H1 (cell line): ENCODE measurements around the gene SPG7. TPM values are rescaled to one million over a fixed set of nuclear protein-coding genes. Genes with fewer than 3 reads are reported as not detected.

Experiments
- CTCF ChIA-PET: fragments of 300-600 bp; sonication (Branson Sonifier 250); formaldehyde crosslinking; loops from one replicate; lab custom pipeline; 2021; ENCODE audit not compliant: partially characterized antibody; lab: Charles Lee
- POLR2A ChIA-PET: fragments of 300-600 bp; sonication (Branson Sonifier 250); formaldehyde crosslinking; loops from one replicate; lab custom pipeline; 2021; ENCODE audit warnings: inconsistent platforms; ENCODE audit not compliant: partially characterized antibody; lab: Charles Lee
- DNase-seq, 2 experiments: peaks; one replicate each; pipeline versions ENCODE4 v3.0.0 to v3.0.0-alpha.2; 2010 to 2022; ENCODE audit warnings: low spot score in 2 of 2, low read depth in 1 of 2, mixed read lengths in 1 of 2
- FAIRE-seq: peaks from 2 replicates; lab custom pipeline; 2011; peaks lifted over from hg19 to GRCh38; lab: Jason Lieb, UNC
- H2AFZ ChIP-seq: 2 replicates; pipeline ENCODE4 v1.8.1; 2012; ENCODE audit warnings: low read length, inconsistent platforms
- H2AK5ac ChIP-seq: 2 replicates; pipeline ENCODE4 v1.6.1; 2013; ENCODE audit warnings: low read depth, low read length
- H2BK120ac ChIP-seq: replicated peaks from 2 replicates; pipeline ENCODE3; 2013; ENCODE audit warnings: low read depth, low read length, inconsistent platforms
- H2BK12ac ChIP-seq: 2 replicates; pipeline ENCODE4 v1.6.1; 2013; ENCODE audit warnings: low read depth, low read length
- H2BK15ac ChIP-seq: 2 replicates; pipeline ENCODE4 v1.6.1; 2013; ENCODE audit warnings: low read length
- H2BK20ac ChIP-seq: 2 replicates; pipeline ENCODE4 v1.6.1; 2013; ENCODE audit warnings: low read length
- H2BK5ac ChIP-seq: 2 replicates; pipeline ENCODE4 v1.6.1; 2013; ENCODE audit warnings: low read depth, low read length
- H3K14ac ChIP-seq: 2 replicates; pipeline ENCODE4 v1.6.1; 2013; ENCODE audit warnings: inconsistent platforms; ENCODE audit not compliant: insufficient read length
- H3K18ac ChIP-seq: 2 replicates; pipeline ENCODE4 v1.6.1; 2013; ENCODE audit warnings: low read length; ENCODE audit errors: extremely low read depth
- H3K23ac ChIP-seq: 2 replicates; pipeline ENCODE4 v1.6.1; 2013; ENCODE audit warnings: inconsistent platforms; ENCODE audit not compliant: insufficient read length
- H3K23me2 ChIP-seq: 2 replicates; pipeline ENCODE4 v1.6.1; 2013; ENCODE audit warnings: low read depth, low read length
- H3K27ac ChIP-seq: 2 replicates; pipeline ENCODE4 v1.6.1; 2011; ENCODE audit warnings: low read depth, low read length, inconsistent platforms
- H3K27me3 ChIP-seq, 4 experiments: replicated peaks in 1 of 4; 1 replicate in 1 of 4; 2 replicates in 3 of 4; pipeline versions ENCODE4 v1.6.1 to v1.8.1; 2011 to 2013; ENCODE audit warnings: low read length in 3 of 4, mild to moderate bottlenecking in 3 of 4, inconsistent platforms in 2 of 4, mixed read lengths in 2 of 4, moderate library complexity in 1 of 4; ENCODE audit not compliant: control insufficient read depth in 3 of 4, insufficient read depth in 3 of 4; ENCODE audit errors: extremely low read depth in 1 of 4
- H3K36me3 ChIP-seq, 4 experiments: 2 replicates each; pipeline versions ENCODE4 v1.6.1 to v1.8.1; 2011 to 2013; ENCODE audit warnings: mild to moderate bottlenecking in 4 of 4, low read length in 3 of 4, moderate library complexity in 2 of 4, control low read depth in 1 of 4, inconsistent platforms in 1 of 4; ENCODE audit not compliant: insufficient read depth in 4 of 4, control insufficient read depth in 2 of 4
- H3K4ac ChIP-seq: replicated peaks from 2 replicates; pipeline ENCODE3; 2013; ENCODE audit warnings: low read length, low read depth, mixed read lengths, inconsistent platforms; ENCODE audit not compliant: insufficient read length
- H3K4me1 ChIP-seq, 4 experiments: replicated peaks in 1 of 4; 1 replicate in 1 of 4; 2 replicates in 3 of 4; pipeline versions ENCODE4 v1.6.1 to v1.8.1; 2011 to 2013; ENCODE audit warnings: low read length in 3 of 4, inconsistent platforms in 2 of 4, mixed read lengths in 1 of 4; ENCODE audit not compliant: insufficient read depth in 4 of 4, control insufficient read depth in 3 of 4
- H3K4me2 ChIP-seq, 2 experiments: 2 replicates each; pipeline versions ENCODE4 v1.6.1 to v1.8.1; 2011 to 2013; ENCODE audit warnings: low read depth in 2 of 2, low read length in 2 of 2, control low read depth in 1 of 2, inconsistent platforms in 1 of 2, mild to moderate bottlenecking in 1 of 2; ENCODE audit not compliant: insufficient read depth in 1 of 2
- H3K4me3 ChIP-seq, 4 experiments: fragments of 200-600, 300-600 bp in 1 of 4; sonication (generic), shearing (Covaris generic), sonication (Bioruptor Twin) in 1 of 4; 2 replicates each; pipeline versions ENCODE4 v1.5.1 to v1.8.1; 2011 to 2016; ENCODE audit warnings: low read length in 4 of 4, low read depth in 3 of 4, control low read depth in 2 of 4, inconsistent platforms in 2 of 4, mild to moderate bottlenecking in 2 of 4, mixed read lengths in 1 of 4, moderate library complexity in 1 of 4; ENCODE audit not compliant: insufficient read depth in 2 of 4; ENCODE audit errors: extremely low read depth in 1 of 4
- H3K56ac ChIP-seq: replicated peaks from 2 replicates; pipeline ENCODE3; 2013; ENCODE audit warnings: low read depth, mild to moderate bottlenecking, mixed read lengths, low read length, inconsistent platforms; ENCODE audit not compliant: insufficient read length
- H3K79me1 ChIP-seq: 2 replicates; pipeline ENCODE4 v1.6.1; 2013; ENCODE audit warnings: low read depth, low read length, control low read depth
- H3K79me2 ChIP-seq, 2 experiments: 2 replicates each; pipeline versions ENCODE4 v1.6.1 to v1.8.1; 2012 to 2013; ENCODE audit warnings: low read length in 2 of 2, mild to moderate bottlenecking in 2 of 2, inconsistent platforms in 1 of 2; ENCODE audit not compliant: insufficient read depth in 2 of 2, control insufficient read depth in 1 of 2
- H3K9ac ChIP-seq, 4 experiments: replicated peaks in 1 of 4; 1 replicate in 1 of 4; 2 replicates in 3 of 4; pipeline versions ENCODE4 v1.6.1 to v1.8.1; 2011 to 2013; ENCODE audit warnings: low read depth in 3 of 4, low read length in 3 of 4, control low read depth in 2 of 4, mild to moderate bottlenecking in 2 of 4, moderate library complexity in 2 of 4, inconsistent platforms in 1 of 4; ENCODE audit errors: extremely low read depth in 1 of 4
- H3K9me3 ChIP-seq, 2 experiments: 2 replicates each; pipeline versions ENCODE4 v1.6.1 to v1.8.1; 2012 to 2013; ENCODE audit warnings: mild to moderate bottlenecking in 2 of 2, moderate library complexity in 2 of 2, control low read depth in 1 of 2, inconsistent platforms in 1 of 2, low read depth in 1 of 2, low read length in 1 of 2, mixed read lengths in 1 of 2; ENCODE audit not compliant: insufficient read depth in 2 of 2
- H4K20me1 ChIP-seq, 2 experiments: replicated peaks in 1 of 2; 2 replicates each; pipeline versions ENCODE3 to v1.8.1; 2011 to 2013; ENCODE audit warnings: inconsistent platforms in 2 of 2, low read length in 2 of 2, mild to moderate bottlenecking in 1 of 2; ENCODE audit not compliant: insufficient read depth in 2 of 2, control insufficient read depth in 1 of 2
- H4K5ac ChIP-seq: 2 replicates; pipeline ENCODE4 v1.6.1; 2013; ENCODE audit warnings: low read length, low read depth, mixed read lengths, inconsistent platforms; ENCODE audit not compliant: insufficient read length
- H4K8ac ChIP-seq: 2 replicates; pipeline ENCODE4 v1.8.0; 2013; ENCODE audit warnings: mild to moderate bottlenecking, moderate library complexity, low read length, inconsistent platforms; ENCODE audit not compliant: insufficient read depth; ENCODE audit errors: extremely low read depth
- H4K91ac ChIP-seq: replicated peaks from 2 replicates; pipeline ENCODE3; 2013; ENCODE audit warnings: low read length, mixed read lengths, inconsistent platforms; ENCODE audit not compliant: insufficient read length
- GABPA ChIP-seq: IDR thresholded peaks from 2 replicates; pipeline ENCODE4 v1.6.1; 2011; ENCODE audit warnings: mild to moderate bottlenecking, low read length, moderate library complexity, borderline replicate concordance; ENCODE audit not compliant: insufficient read depth
- RFX5 ChIP-seq: IDR thresholded peaks from 2 replicates; pipeline ENCODE4 v1.6.1; 2011; ENCODE audit warnings: low read depth, low read length, improper control_type of control experiment, borderline replicate concordance
- WGBS, 2 experiments: shearing (Covaris generic) in 1 of 2; methylation state at CpG; one replicate each; pipeline versions ENCODE4 v1.1.6 to v1.1.7; 2013 to 2015; ENCODE audit warnings: low lambda C conversion rate in 2 of 2, mixed read lengths in 2 of 2, inconsistent platforms in 1 of 2, low coverage in 1 of 2, missing lambda C conversion rate in 1 of 2; ENCODE audit not compliant: insufficient replicate concordance in 2 of 2, insufficient coverage in 1 of 2, insufficient read length in 1 of 2; ENCODE audit errors: extremely low coverage in 1 of 2, missing lambda C conversion rate in 1 of 2; 5-methylcytosine and 5-hydroxymethylcytosine counted together
- polyA plus RNA-seq, 7 experiments: library from polyadenylated mRNA; depleted of rRNA in 3 of 7; stranded (reverse) in 5 of 7; unstranded in 2 of 7; fragments of >200 nt in 5 of 7; fragments of 200-250 nt in 2 of 7; gene quantifications; 1 replicate in 5 of 7; 2 replicates in 1 of 7; 4 replicates in 1 of 7; pipeline versions ENCODE4 v1.2.1 to v1.2.3, GENCODE V29; 2011 to 2013; ENCODE audit warnings: missing spikeins in 2 of 7, mixed read lengths in 2 of 7
- total RNA-seq: library from RNA; stranded (reverse); fragmentation: NEBNext Ultra II Directional; extraction: Animal tissue kit (Norgen Biotek cat#: 25700); gene quantifications from 2 replicates; pipeline ENCODE4 v1.2.1, GENCODE V29; 2021
- TF ChIP-seq, protein P1 (sequence below): IDR thresholded peaks from 2 replicates; pipeline ENCODE4 v1.6.1; 2011; ENCODE audit warnings: low read depth, mild to moderate bottlenecking, low read length; ENCODE audit not compliant: insufficient read depth
- TF ChIP-seq, protein P2 (sequence below): IDR thresholded peaks from 2 replicates; pipeline ENCODE4 v1.6.1; 2012; ENCODE audit warnings: low read length, inconsistent platforms
- TF ChIP-seq, protein P3 (sequence below): IDR thresholded peaks from 2 replicates; pipeline ENCODE4 v1.6.1; 2011; ENCODE audit warnings: low read length, improper control_type of control experiment

Gene SPG7
- total and polyA plus RNA-seq, 2 of the 8 experiments (the other 6 are each of a cell fraction or from before 2014, with no cell fraction given) = 72.1 to 113 TPM

DNA sequence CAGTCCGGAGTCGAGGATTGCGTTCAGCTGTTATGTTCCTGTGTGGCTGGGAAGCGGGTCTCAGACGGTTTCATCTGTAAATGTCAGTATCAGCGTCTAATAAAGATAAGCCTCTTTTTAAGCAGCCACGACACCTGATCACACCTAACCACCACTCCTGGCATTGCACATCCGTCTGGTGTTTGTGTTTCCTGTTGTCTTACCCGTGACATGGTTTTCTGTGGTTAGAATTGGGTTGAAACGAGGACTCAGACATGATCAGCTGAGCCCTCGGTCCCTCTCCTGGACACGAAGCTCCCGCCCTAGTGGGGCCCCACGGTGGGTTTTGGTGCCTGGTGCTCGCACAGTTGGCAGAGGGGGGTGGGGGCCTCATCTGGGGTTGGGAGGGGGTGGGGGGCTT lies 85.6 kb downstream of the SPG7 start:
- H2BK20ac ChIP-seq = no peak overlapping the region
- H3K79me2 ChIP-seq = no peaks in the 10 kb centered on the region
- H3K56ac ChIP-seq = no peak overlapping the region
- H3K4me2 ChIP-seq = no peak overlapping the region
- peaks cover 0 to 5% (median 0%) of the 10 kb centered on the region in 4 experiments; a peak in 1 of 8 replicates for H3K36me3 ChIP-seq
- 90% methylated on average over 15 of the region's 15 CpGs; no CpG with 5 or more reads in 1 of the 2 experiments for WGBS, 2 experiments
- H3K4me3 ChIP-seq = no peak overlapping the region
- H2AK5ac ChIP-seq = no peak overlapping the region
- no peak for FAIRE-seq
- H2BK12ac ChIP-seq = no peak overlapping the region
- no peak overlapping the region for H3K9ac ChIP-seq
- peak overlapping the region; percentile 21; the same call in 1 of the 2 replicates for H4K8ac ChIP-seq
- H3K23ac ChIP-seq = no peak overlapping the region
- DNase-seq = no peak
- H2BK120ac ChIP-seq = no peak overlapping the region
- H4K91ac ChIP-seq = no peak overlapping the region
- H3K79me1 ChIP-seq = no peaks in the 10 kb centered on the region
- H3K18ac ChIP-seq = no peak overlapping the region
- no peak overlapping the region for H3K14ac ChIP-seq
- no peak overlapping the region for H4K5ac ChIP-seq
- peaks cover 0 to under 1% of the 10 kb centered on the region in 2 experiments; a peak in 1 of 4 replicates for H3K9me3 ChIP-seq
- no peak overlapping the region for H2AFZ ChIP-seq
- TF ChIP-seq, protein P1, sequence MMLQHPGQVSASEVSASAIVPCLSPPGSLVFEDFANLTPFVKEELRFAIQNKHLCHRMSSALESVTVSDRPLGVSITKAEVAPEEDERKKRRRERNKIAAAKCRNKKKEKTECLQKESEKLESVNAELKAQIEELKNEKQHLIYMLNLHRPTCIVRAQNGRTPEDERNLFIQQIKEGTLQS = no peak
- TF ChIP-seq RFX5 = no peak
- TF ChIP-seq, protein P2, sequence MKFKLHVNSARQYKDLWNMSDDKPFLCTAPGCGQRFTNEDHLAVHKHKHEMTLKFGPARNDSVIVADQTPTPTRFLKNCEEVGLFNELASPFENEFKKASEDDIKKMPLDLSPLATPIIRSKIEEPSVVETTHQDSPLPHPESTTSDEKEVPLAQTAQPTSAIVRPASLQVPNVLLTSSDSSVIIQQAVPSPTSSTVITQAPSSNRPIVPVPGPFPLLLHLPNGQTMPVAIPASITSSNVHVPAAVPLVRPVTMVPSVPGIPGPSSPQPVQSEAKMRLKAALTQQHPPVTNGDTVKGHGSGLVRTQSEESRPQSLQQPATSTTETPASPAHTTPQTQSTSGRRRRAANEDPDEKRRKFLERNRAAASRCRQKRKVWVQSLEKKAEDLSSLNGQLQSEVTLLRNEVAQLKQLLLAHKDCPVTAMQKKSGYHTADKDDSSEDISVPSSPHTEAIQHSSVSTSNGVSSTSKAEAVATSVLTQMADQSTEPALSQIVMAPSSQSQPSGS = no peak
- TF ChIP-seq, protein P3, sequence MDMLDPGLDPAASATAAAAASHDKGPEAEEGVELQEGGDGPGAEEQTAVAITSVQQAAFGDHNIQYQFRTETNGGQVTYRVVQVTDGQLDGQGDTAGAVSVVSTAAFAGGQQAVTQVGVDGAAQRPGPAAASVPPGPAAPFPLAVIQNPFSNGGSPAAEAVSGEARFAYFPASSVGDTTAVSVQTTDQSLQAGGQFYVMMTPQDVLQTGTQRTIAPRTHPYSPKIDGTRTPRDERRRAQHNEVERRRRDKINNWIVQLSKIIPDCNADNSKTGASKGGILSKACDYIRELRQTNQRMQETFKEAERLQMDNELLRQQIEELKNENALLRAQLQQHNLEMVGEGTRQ = no peak
- no peak for TF ChIP-seq GABPA
- no peaks in the 10 kb centered on the region for H3K4me1 ChIP-seq
- no peak overlapping the region for H3K4ac ChIP-seq
- CTCF ChIA-PET = interaction anchor here (0.7 kb wide), 1 partner anchor 22 kb away, joined by 3 read pairs; no protein-coding TSS in a partner anchor
- POLR2A ChIA-PET = no interaction called here
- no peak overlapping the region for H2BK15ac ChIP-seq
- H2BK5ac ChIP-seq = no peak overlapping the region
- peaks cover 0 to 5% of the 10 kb centered on the region in 2 experiments for H4K20me1 ChIP-seq
- H3K27me3 ChIP-seq = no peaks in the 10 kb centered on the region
- H3K27ac ChIP-seq = no peak overlapping the region
- H3K23me2 ChIP-seq = no peaks in the 10 kb centered on the region; the same call in 1 of the 2 replicates
